Neural cell (in vitro differentiated cells): ENCODE results near the gene CDK8.

ENCODE experiments used
- EP300 ChIP-seq: fragments of 450-650 bp; conservative IDR thresholded peaks from 2 replicates; pipeline ENCODE4 v1.6.1; 2014; ENCODE audit warnings: antibody characterized with exemption, mild to moderate bottlenecking, moderate library complexity; ENCODE audit not compliant: poor library complexity, severe bottlenecking
- EZH2 ChIP-seq: fragments of 200-600, 300-800 bp; shearing (Covaris generic), sonication (generic); IDR thresholded peaks from 2 replicates; pipeline ENCODE4 v1.6.1; 2014; ENCODE audit warnings: antibody characterized with exemption, low read length, borderline replicate concordance, mild to moderate bottlenecking; ENCODE audit not compliant: insufficient read depth, poor library complexity, severe bottlenecking
- MXI1 ChIP-seq: fragments of 450-650 bp; conservative IDR thresholded peaks from 2 replicates; pipeline ENCODE4 v1.6.1; 2014; ENCODE audit warnings: antibody characterized with exemption, mild to moderate bottlenecking; ENCODE audit not compliant: poor library complexity, severe bottlenecking
- POLR2AphosphoS5 ChIP-seq: IDR thresholded peaks from 2 replicates; pipeline ENCODE4 v1.6.1; 2012
- RAD21 ChIP-seq: fragments of 450-650 bp; conservative IDR thresholded peaks from 2 replicates; pipeline ENCODE4 v1.6.1; 2014; ENCODE audit warnings: antibody characterized with exemption, mild to moderate bottlenecking, moderate library complexity
- SMC3 ChIP-seq: fragments of 450-650 bp; conservative IDR thresholded peaks from 2 replicates; pipeline ENCODE4 v1.6.1; 2014; ENCODE audit warnings: antibody characterized with exemption, mild to moderate bottlenecking, moderate library complexity; ENCODE audit not compliant: poor library complexity
- TAF1 ChIP-seq: IDR thresholded peaks from 2 replicates; pipeline ENCODE4 v1.6.1; 2012; ENCODE audit warnings: low read depth
- TF ChIP-seq, protein P1 (sequence below): IDR thresholded peaks from 2 replicates; pipeline ENCODE4 v1.6.1; 2012; ENCODE audit warnings: borderline replicate concordance
- TF ChIP-seq, protein P2 (sequence below): fragments of 450-650 bp; IDR thresholded peaks from 2 replicates; pipeline ENCODE4 v1.5.1; 2014; ENCODE audit warnings: antibody characterized with exemption, mild to moderate bottlenecking, moderate library complexity; ENCODE audit not compliant: poor library complexity, severe bottlenecking

DNA sequence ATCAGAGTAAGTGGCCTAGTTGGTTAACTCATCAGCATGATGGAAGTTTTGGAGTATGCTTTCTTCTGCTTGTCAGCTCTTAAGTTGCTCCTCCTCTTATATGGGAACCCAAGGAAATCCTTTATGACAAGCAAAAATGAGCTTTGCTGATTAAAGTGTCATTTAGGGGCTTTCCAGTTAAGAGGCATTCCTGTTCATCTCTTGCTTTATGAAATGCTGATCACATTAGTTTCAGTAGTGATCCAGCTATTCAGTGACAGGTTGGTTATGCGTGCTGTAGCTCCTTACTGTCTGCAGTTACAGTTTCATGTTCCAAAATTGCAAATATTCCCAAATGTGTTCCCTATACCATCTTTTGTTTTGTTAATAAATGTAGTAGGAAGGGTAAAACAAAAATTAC lies 146.6 kb downstream of the CDK8 start:
- TF ChIP-seq, protein P1, sequence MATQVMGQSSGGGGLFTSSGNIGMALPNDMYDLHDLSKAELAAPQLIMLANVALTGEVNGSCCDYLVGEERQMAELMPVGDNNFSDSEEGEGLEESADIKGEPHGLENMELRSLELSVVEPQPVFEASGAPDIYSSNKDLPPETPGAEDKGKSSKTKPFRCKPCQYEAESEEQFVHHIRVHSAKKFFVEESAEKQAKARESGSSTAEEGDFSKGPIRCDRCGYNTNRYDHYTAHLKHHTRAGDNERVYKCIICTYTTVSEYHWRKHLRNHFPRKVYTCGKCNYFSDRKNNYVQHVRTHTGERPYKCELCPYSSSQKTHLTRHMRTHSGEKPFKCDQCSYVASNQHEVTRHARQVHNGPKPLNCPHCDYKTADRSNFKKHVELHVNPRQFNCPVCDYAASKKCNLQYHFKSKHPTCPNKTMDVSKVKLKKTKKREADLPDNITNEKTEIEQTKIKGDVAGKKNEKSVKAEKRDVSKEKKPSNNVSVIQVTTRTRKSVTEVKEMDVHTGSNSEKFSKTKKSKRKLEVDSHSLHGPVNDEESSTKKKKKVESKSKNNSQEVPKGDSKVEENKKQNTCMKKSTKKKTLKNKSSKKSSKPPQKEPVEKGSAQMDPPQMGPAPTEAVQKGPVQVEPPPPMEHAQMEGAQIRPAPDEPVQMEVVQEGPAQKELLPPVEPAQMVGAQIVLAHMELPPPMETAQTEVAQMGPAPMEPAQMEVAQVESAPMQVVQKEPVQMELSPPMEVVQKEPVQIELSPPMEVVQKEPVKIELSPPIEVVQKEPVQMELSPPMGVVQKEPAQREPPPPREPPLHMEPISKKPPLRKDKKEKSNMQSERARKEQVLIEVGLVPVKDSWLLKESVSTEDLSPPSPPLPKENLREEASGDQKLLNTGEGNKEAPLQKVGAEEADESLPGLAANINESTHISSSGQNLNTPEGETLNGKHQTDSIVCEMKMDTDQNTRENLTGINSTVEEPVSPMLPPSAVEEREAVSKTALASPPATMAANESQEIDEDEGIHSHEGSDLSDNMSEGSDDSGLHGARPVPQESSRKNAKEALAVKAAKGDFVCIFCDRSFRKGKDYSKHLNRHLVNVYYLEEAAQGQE, result no peak
- TF ChIP-seq, protein P2, sequence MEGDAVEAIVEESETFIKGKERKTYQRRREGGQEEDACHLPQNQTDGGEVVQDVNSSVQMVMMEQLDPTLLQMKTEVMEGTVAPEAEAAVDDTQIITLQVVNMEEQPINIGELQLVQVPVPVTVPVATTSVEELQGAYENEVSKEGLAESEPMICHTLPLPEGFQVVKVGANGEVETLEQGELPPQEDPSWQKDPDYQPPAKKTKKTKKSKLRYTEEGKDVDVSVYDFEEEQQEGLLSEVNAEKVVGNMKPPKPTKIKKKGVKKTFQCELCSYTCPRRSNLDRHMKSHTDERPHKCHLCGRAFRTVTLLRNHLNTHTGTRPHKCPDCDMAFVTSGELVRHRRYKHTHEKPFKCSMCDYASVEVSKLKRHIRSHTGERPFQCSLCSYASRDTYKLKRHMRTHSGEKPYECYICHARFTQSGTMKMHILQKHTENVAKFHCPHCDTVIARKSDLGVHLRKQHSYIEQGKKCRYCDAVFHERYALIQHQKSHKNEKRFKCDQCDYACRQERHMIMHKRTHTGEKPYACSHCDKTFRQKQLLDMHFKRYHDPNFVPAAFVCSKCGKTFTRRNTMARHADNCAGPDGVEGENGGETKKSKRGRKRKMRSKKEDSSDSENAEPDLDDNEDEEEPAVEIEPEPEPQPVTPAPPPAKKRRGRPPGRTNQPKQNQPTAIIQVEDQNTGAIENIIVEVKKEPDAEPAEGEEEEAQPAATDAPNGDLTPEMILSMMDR, result no peak
- no peak for TF ChIP-seq EZH2
- no peak for TF ChIP-seq EP300
- TF ChIP-seq RAD21, result no peak
- TF ChIP-seq TAF1, result no peak
- TF ChIP-seq SMC3, result no peak
- no peak for TF ChIP-seq POLR2AphosphoS5
- no peak for TF ChIP-seq MXI1
